VCaP (cell line): Measurements from ENCODE around the gene RAC2.

Experiments used
- H3K27ac ChIP-seq: fragments of 450-650 bp; 2 replicates; pipeline ENCODE4 v1.5.1; 2017
- CTCF ChIP-seq: fragments of 450-650 bp; conservative IDR thresholded peaks from 2 replicates; pipeline ENCODE4 v1.5.1; 2017; ENCODE audit warnings: mild to moderate bottlenecking, moderate library complexity

RAC2 gene

GRCh38 chr22:37244114-37244921, at the start of gene RAC2:
Gene RAC2, minus strand, starts transcription at chr22:37244269. Its CDS starts 121 bp downstream, at chr22:37244148.
- peak within 1 kb of the TSS; percentile 22; the same call in 1 of the 2 replicates for H3K27ac ChIP-seq
- no peak for TF ChIP-seq CTCF

DNA sequence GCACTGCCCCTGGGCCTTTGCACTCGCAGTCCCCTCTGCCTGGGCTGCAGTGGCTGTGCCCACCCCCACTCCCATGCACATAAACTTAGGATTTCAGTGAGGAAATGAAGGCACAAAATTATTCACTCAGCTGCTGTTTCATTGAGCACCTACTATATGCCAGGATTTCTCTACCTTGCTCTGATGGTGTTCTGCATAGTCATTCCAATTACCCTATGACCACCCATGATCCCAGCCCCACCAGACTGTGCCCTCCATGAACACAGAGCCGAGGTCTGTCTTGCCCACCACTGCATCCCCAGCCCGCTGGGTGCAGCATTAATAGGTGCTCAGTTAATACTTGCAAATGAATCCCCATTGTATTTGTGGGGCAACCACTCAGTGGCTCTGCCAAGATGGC, 49.1 kb upstream of the RAC2 start:
- TF ChIP-seq CTCF: no peak
- no peak overlapping the region for H3K27ac ChIP-seq

GRCh38 chr22:37292641-37293040, 48.6 kb upstream of the RAC2 start:
- no peak overlapping the region for H3K27ac ChIP-seq
- no peak for TF ChIP-seq CTCF

DNA sequence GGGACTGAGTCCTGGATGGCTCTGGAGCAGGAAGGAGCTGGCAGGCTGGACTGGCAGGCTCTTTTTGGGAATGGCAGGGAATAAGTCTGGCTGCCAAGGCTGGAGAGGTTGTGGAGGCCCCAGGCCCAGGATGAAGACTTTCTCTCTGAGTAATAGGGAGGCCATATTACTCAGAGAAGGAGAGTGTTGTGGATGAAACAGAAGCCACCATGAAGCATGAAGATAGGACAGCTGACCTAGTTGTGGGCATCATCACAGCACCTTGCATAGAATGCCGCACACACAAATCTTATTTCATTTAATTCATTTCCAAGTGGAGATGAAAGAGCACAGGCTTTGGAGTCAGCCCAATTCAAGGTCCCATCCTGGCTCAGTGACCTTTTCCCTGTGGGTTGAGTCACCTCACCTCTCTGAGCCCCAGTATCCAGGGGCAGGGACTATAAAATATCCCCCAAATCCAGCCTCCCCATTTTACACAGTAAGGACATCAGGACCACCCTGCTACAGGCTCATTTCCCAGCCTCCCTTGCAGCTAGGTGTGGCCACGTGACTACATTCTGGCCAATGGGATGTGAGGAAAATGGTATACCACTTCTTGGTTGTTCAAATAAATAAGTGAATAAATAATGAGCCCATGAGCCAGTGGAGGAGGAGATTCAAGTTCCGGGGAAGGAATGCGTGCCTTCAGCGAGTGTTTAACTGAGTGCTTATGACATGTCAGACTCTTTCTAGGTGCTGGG, 47.7 kb upstream of the RAC2 start:
- H3K27ac ChIP-seq: peak overlapping the region; percentile 66
- TF ChIP-seq CTCF: no peak

- TF ChIP-seq CTCF: no peak
- peak overlapping the region; percentile 66 for H3K27ac ChIP-seq
Measured at GRCh38 chr22:37290737-37291136, 46.7 kb upstream of the RAC2 start.

GRCh38 chr22:37289156-37289735, 45.2 kb upstream of the RAC2 start:
- no peak for TF ChIP-seq CTCF
- H3K27ac ChIP-seq: no peak overlapping the region

DNA sequence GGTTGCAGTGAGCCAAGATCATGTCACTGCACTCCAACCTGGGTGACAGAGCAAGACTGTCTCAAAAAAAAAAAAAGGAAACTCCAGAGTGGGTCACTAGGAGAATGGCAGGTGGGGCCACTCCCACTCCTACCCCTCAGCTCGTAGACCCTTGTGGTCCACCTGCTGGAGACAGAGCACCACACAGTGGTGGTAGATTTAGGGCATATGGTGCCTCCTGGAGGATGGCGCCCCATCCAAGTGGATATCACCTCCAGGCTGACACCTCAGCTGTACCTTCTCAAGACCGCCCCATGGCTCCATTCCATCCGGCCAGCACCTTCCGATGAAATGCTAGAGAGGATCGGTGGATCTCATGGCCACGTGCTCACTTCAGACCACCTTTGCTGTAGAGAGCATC, 44.5 kb upstream of the RAC2 start:
- no peak overlapping the region for H3K27ac ChIP-seq
- no peak for TF ChIP-seq CTCF
